ENCODE results near the gene DTNA.
"Not testable (repeated sequence)": the region's sequence is repeated elsewhere in the genome, so short reads cannot be mapped to it uniquely, and the experiment has no call there.

The DTNA gene

GRCh38 chr18:34718610-34719009, 8.5 kb downstream of the DTNA start:
- no peak for TF ChIP-seq CTCF (conservative IDR thresholded peaks at IDR 0.05; ENCODE audit: low read depth)
- H3K27ac ChIP-seq: no peak overlapping the region
- DNase-seq (ENCODE audit: low spot score): no peak
- ChIA-PET CTCF (no interaction called here), POLR2A (ENCODE audit: low non-redundant PET) (no interaction called here)

- POLR2A ChIA-PET (ENCODE audit: low non-redundant PET): no interaction called here
- H3K27ac ChIP-seq: no peak overlapping the region
- CTCF ChIA-PET: no interaction called here
- TF ChIP-seq CTCF (conservative IDR thresholded peaks at IDR 0.05; ENCODE audit: low read depth): no peak
- DNase-seq (ENCODE audit: low spot score): no peak
Measured at GRCh38 chr18:34720220-34720619, 10.1 kb downstream of the DTNA start.

GRCh38 chr18:34723143-34723542, 13.0 kb downstream of the DTNA start:
- POLR2A ChIA-PET (ENCODE audit: low non-redundant PET): no interaction called here
- H3K27ac ChIP-seq: no peak overlapping the region
- no peak for TF ChIP-seq CTCF (conservative IDR thresholded peaks at IDR 0.05; ENCODE audit: low read depth)
- CTCF ChIA-PET: no interaction called here
- DNase-seq (ENCODE audit: low spot score): no peak

- DNase-seq (ENCODE audit: low spot score); POLR2A ChIA-PET (ENCODE audit: low non-redundant PET); CTCF ChIA-PET; H3K27ac ChIP-seq: not testable (repeated sequence)
Measured at GRCh38 chr18:34725737-34726136, 15.6 kb downstream of the DTNA start.

DNA sequence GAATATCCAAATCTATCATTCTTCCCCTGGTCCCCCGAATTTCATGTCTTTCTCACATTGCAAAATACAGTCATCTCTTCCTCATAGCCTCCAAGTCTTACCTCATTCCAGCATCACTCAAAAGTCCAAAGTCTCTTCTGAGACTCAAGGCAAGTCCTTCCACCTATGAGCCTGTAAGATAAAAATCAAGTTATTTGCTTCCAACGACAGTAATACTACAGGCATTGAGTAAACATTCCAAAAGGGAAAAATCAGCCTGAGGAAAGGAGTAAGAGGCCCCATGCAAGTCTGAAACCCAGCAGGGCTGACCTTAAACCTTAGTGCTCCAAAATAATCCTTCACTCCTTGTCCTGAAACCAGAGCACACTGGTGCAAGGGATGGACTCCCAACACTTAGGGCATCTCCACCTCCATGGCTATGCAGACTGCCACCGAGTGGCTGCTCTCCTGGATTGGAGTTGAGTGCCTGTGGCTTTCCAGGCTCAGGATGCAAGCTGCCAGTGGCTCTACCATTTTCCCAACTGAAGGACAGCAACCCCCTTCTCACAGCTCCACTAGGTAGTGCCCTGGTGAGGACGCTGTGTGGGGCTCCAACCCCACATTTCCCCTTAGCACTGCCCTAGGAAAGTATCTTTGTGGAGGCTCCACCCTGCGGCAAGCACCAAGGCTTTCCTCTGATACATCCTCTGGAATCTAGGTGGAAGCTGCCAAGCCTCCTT, 16.3 kb downstream of the DTNA start:
- CTCF ChIA-PET: no interaction called here
- H3K27ac ChIP-seq: no peak overlapping the region
- POLR2A ChIA-PET (ENCODE audit: low non-redundant PET): no interaction called here
- no peak for DNase-seq (ENCODE audit: low spot score)
- no peak for TF ChIP-seq CTCF (conservative IDR thresholded peaks at IDR 0.05; ENCODE audit: low read depth)

GRCh38 chr18:34729264-34729663, 19.2 kb downstream of the DTNA start:
- H3K27ac ChIP-seq: no peak overlapping the region
- DNase-seq (ENCODE audit: low spot score): peak; percentile 18
- TF ChIP-seq CTCF (conservative IDR thresholded peaks at IDR 0.05; ENCODE audit: low read depth): peak; percentile 38
- ChIA-PET POLR2A (ENCODE audit: low non-redundant PET) (no interaction called here), CTCF (interaction anchor here (0.5 to 1.0 kb wide), 3 partner anchors 22 to 95 kb away, joined by 3 to 7 read pairs (median 4); no protein-coding TSS in a partner anchor)

- ChIA-PET CTCF (interaction anchor here (0.5 to 1.0 kb wide), 3 partner anchors 22 to 94 kb away, joined by 3 to 7 read pairs (median 4); no protein-coding TSS in a partner anchor), POLR2A (ENCODE audit: low non-redundant PET) (no interaction called here)
- no peak for DNase-seq (ENCODE audit: low spot score)
- no peak for TF ChIP-seq CTCF (conservative IDR thresholded peaks at IDR 0.05; ENCODE audit: low read depth)
- no peak overlapping the region for H3K27ac ChIP-seq
Measured at GRCh38 chr18:34729740-34730355, 19.8 kb downstream of the DTNA start.

Data from RWPE1 (cell line).